Epithelial cell of proximal tubule (primary cell): ENCODE measurements around the gene MS4A15. TPM values are rescaled to one million over a fixed set of nuclear protein-coding genes. Genes with fewer than 3 reads are reported as not detected.

Experiments
- DNase-seq: peaks from one replicate; pipeline ENCODE4 v3.0.0-alpha.2; 2011; ENCODE audit warnings: low read depth
- H3K4me3 ChIP-seq: 2 replicates; pipeline ENCODE4 v1.5.1; 2011; ENCODE audit warnings: low read depth, mild to moderate bottlenecking, low read length
- CTCF ChIP-seq: conservative IDR thresholded peaks from 2 replicates; pipeline ENCODE4 v1.5.1; 2012; ENCODE audit warnings: low read depth, mild to moderate bottlenecking, low read length
- total RNA-seq: library from RNA; depleted of rRNA; stranded (reverse); fragments of >200 nt; gene quantifications from 2 replicates; pipeline ENCODE4 v1.2.3, GENCODE V29; 2015

Gene MS4A15
- total RNA-seq, 1 donor from 2014 or later, result not detected

- DNase-seq, result no peak
- TF ChIP-seq CTCF, result no peak
- H3K4me3 ChIP-seq, result no peak overlapping the region
These were observed 11.5 kb downstream of the MS4A15 start for GRCh38 chr11:60768202-60768601.

- DNase-seq, result no peak
- no peak for TF ChIP-seq CTCF
- no peak overlapping the region for H3K4me3 ChIP-seq
These were observed 12.6 kb downstream of the MS4A15 start for GRCh38 chr11:60769273-60769672.

- H3K4me3 ChIP-seq, result no peak overlapping the region
- no peak for TF ChIP-seq CTCF
- no peak for DNase-seq
These were observed 13.1 kb downstream of the MS4A15 start for GRCh38 chr11:60769811-60770210.

- TF ChIP-seq CTCF, result no peak
- no peak for DNase-seq
These were observed 14.5 kb downstream of the MS4A15 start for GRCh38 chr11:60771146-60771545.

GRCh38 chr11:60771879-60772525 lies 15.3 kb downstream of the MS4A15 start:
- H3K4me3 ChIP-seq, result no peak overlapping the region
- no peak for DNase-seq
- no peak for TF ChIP-seq CTCF

More at GRCh38 chr11:60771146-60771545, 14.5 kb downstream of the MS4A15 start:
- H3K4me3 ChIP-seq, result no peak overlapping the region

GRCh38 chr11:60772666-60773065 lies 16.0 kb downstream of the MS4A15 start:
- no peak overlapping the region for H3K4me3 ChIP-seq
- no peak for DNase-seq
- TF ChIP-seq CTCF, result no peak

- no peak for DNase-seq
- TF ChIP-seq CTCF, result no peak
- no peak overlapping the region for H3K4me3 ChIP-seq
These were observed 18.1 kb downstream of the MS4A15 start for GRCh38 chr11:60774726-60775125.
